Measurements from ENCODE around the gene FANCE.

DNA sequence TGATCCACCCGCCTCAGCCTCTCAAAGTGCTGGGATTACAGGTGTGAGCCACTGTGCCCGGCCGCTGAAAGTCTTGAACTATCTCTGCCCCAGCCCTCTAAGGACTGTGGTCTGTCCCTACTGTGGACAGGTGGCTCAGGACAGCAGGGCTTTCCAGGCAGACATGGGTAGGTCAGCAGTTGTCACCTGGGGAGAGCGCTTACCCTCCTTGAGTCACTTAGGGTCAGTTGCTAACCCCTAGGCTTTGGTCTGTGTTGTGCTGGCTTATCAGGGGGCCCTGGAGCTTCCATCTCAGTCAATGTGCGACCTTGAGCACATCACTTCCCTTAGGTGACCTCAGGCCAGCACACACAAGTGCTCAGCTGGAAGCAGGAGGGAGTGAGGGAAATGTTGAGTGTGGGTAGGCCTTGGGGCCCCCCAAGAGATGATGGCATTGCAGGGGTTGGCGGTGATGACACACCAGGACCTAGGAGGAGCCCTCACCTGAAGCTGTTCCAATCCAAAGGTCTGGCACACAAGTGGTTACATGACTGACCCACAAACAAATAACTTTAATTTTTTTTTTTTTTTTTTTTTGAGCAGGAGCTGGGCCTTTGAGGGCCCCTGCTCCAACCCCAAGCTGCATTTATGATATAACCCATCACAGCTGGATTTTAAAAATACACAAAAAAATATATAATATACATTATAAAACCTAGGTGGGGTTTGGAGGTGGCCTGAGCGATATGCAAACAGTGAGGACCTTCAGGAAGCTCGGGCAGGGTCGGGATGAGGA is 21.1 kb downstream of the FANCE start:
- TF ChIP-seq, protein P1, sequence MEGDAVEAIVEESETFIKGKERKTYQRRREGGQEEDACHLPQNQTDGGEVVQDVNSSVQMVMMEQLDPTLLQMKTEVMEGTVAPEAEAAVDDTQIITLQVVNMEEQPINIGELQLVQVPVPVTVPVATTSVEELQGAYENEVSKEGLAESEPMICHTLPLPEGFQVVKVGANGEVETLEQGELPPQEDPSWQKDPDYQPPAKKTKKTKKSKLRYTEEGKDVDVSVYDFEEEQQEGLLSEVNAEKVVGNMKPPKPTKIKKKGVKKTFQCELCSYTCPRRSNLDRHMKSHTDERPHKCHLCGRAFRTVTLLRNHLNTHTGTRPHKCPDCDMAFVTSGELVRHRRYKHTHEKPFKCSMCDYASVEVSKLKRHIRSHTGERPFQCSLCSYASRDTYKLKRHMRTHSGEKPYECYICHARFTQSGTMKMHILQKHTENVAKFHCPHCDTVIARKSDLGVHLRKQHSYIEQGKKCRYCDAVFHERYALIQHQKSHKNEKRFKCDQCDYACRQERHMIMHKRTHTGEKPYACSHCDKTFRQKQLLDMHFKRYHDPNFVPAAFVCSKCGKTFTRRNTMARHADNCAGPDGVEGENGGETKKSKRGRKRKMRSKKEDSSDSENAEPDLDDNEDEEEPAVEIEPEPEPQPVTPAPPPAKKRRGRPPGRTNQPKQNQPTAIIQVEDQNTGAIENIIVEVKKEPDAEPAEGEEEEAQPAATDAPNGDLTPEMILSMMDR (IDR thresholded peaks at IDR 0.05; ENCODE audit: insufficient read depth, low read length, poor library complexity, severe bottlenecking): no peak
- no peak for TF ChIP-seq EZH2phosphoT487 (conservative IDR thresholded peaks at IDR 0.05; ENCODE audit: low read length)

All from SU-DHL-6 (cell line).